Measurements from ENCODE around the gene MELK. TPM values are rescaled to one million over a fixed set of nuclear protein-coding genes. Genes with fewer than 3 reads are reported as not detected.

MELK gene
- polyA plus RNA-seq, 1 donor from 2014 or later: 1.8 TPM

- no peaks in the 10 kb centered on the region for H3K9me2 ChIP-seq (ENCODE audit: insufficient read depth, low read length)
- H3K36me3 ChIP-seq (ENCODE audit: insufficient read depth, low read length): no peaks in the 10 kb centered on the region
- no peak overlapping the region for H3K9ac ChIP-seq (ENCODE audit: low read length)
- no peaks in the 10 kb centered on the region for H3K9me3 ChIP-seq (ENCODE audit: low read length)
- H3F3A ChIP-seq (ENCODE audit: insufficient read depth, low read length, poor library complexity, severe bottlenecking): no peaks in the 10 kb centered on the region
- H2AFZ ChIP-seq (ENCODE audit: low read depth, low read length): no peak overlapping the region
- H4K20me1 ChIP-seq (ENCODE audit: insufficient read depth): no peaks in the 10 kb centered on the region
- no peak overlapping the region for H3K27ac ChIP-seq (ENCODE audit: low read length)
- no peaks in the 10 kb centered on the region for H3K79me2 ChIP-seq (replicated peaks; ENCODE audit: insufficient read depth, low read length)
- H3K27me3 ChIP-seq (ENCODE audit: insufficient read depth, low read depth, low read length): no peaks in the 10 kb centered on the region
- no peak overlapping the region for H3K4me3 ChIP-seq (ENCODE audit: low read length)
- TF ChIP-seq POLR2AphosphoS5 (IDR thresholded peaks at IDR 0.05): no peak
- TF ChIP-seq EP300 (conservative IDR thresholded peaks at IDR 0.05; ENCODE audit: poor library complexity, severe bottlenecking): no peak
- TF ChIP-seq TAF1 (IDR thresholded peaks at IDR 0.05; ENCODE audit: low read depth): no peak
- no peak for TF ChIP-seq CTCF (IDR thresholded peaks at IDR 0.05; ENCODE audit: poor library complexity, severe bottlenecking)
- no peak for TF ChIP-seq MXI1 (conservative IDR thresholded peaks at IDR 0.05; ENCODE audit: poor library complexity, severe bottlenecking)
- no peak for TF ChIP-seq EZH2 (IDR thresholded peaks at IDR 0.05; ENCODE audit: borderline replicate concordance, insufficient read depth, low read length, poor library complexity, severe bottlenecking)
- no peak for TF ChIP-seq SMC3 (conservative IDR thresholded peaks at IDR 0.05; ENCODE audit: poor library complexity)
- TF ChIP-seq REST (IDR thresholded peaks at IDR 0.05; ENCODE audit: borderline replicate concordance): no peak
- no peak for TF ChIP-seq RAD21 (conservative IDR thresholded peaks at IDR 0.05)
- no peak overlapping the region for H3K4me2 ChIP-seq (ENCODE audit: low read length)
Observed at GRCh38 chr9:36698984-36699383, 126.3 kb downstream of the MELK start.

- no peak overlapping the region for H2AFZ ChIP-seq (ENCODE audit: low read depth, low read length)
- no peaks in the 10 kb centered on the region for H4K20me1 ChIP-seq (ENCODE audit: insufficient read depth)
- no peak overlapping the region for H3K27ac ChIP-seq (ENCODE audit: low read length)
- H3K4me2 ChIP-seq (ENCODE audit: low read length): no peak overlapping the region
- no peak for TF ChIP-seq RAD21 (conservative IDR thresholded peaks at IDR 0.05)
- no peak for TF ChIP-seq REST (IDR thresholded peaks at IDR 0.05; ENCODE audit: borderline replicate concordance)
- no peak for TF ChIP-seq MXI1 (conservative IDR thresholded peaks at IDR 0.05; ENCODE audit: poor library complexity, severe bottlenecking)
- no peak for TF ChIP-seq SMC3 (conservative IDR thresholded peaks at IDR 0.05; ENCODE audit: poor library complexity)
- no peak for TF ChIP-seq CTCF (IDR thresholded peaks at IDR 0.05; ENCODE audit: poor library complexity, severe bottlenecking)
- TF ChIP-seq EP300 (conservative IDR thresholded peaks at IDR 0.05; ENCODE audit: poor library complexity, severe bottlenecking): no peak
- TF ChIP-seq POLR2AphosphoS5 (IDR thresholded peaks at IDR 0.05): no peak
- TF ChIP-seq TAF1 (IDR thresholded peaks at IDR 0.05; ENCODE audit: low read depth): no peak
- no peak for TF ChIP-seq EZH2 (IDR thresholded peaks at IDR 0.05; ENCODE audit: borderline replicate concordance, insufficient read depth, low read length, poor library complexity, severe bottlenecking)
- no peaks in the 10 kb centered on the region for H3K9me2 ChIP-seq (ENCODE audit: insufficient read depth, low read length)
- H3K9me3 ChIP-seq (ENCODE audit: low read length): no peaks in the 10 kb centered on the region
- H3F3A ChIP-seq (ENCODE audit: insufficient read depth, low read length, poor library complexity, severe bottlenecking): no peaks in the 10 kb centered on the region
- no peak overlapping the region for H3K4me3 ChIP-seq (ENCODE audit: low read length)
- no peaks in the 10 kb centered on the region for H3K27me3 ChIP-seq (ENCODE audit: insufficient read depth, low read depth, low read length)
- H3K79me2 ChIP-seq (replicated peaks; ENCODE audit: insufficient read depth, low read length): no peaks in the 10 kb centered on the region
- H3K9ac ChIP-seq (ENCODE audit: low read length): no peak overlapping the region
- no peaks in the 10 kb centered on the region for H3K36me3 ChIP-seq (ENCODE audit: insufficient read depth, low read length)
Observed at GRCh38 chr9:36704148-36704547, 131.5 kb downstream of the MELK start.

All from neural cell (in vitro differentiated cells).